Coronary artery (tissue), 2 donors: ENCODE measurements around the gene TBC1D2B.
"Not testable (repeated sequence)": the region's sequence is repeated elsewhere in the genome, so short reads cannot be mapped to it uniquely, and the experiment has no call there.

ENCODE experiments used
- DNase-seq: peaks from one replicate; pipeline ENCODE4 v3.0.0-alpha.2; 2017; ENCODE audit warnings: low spot score
- H3K27ac ChIP-seq, 2 donors: fragments of 200-600 bp; sonication (generic); one replicate each; pipeline ENCODE4 v1.5.1; 2016 to 2019
- H3K4me3 ChIP-seq: fragments of 200-600 bp; sonication (generic); 2 replicates; pipeline ENCODE4 v1.5.1; 2016; ENCODE audit warnings: mild to moderate bottlenecking, moderate library complexity
- TF ChIP-seq, protein P1 (sequence below): fragments of 200-600 bp; sonication (generic); IDR thresholded peaks from one replicate; pipeline ENCODE4 v1.5.1; 2019; ENCODE audit warnings: antibody characterized with exemption

Gene TBC1D2B

GRCh38 chr15:77983708-77984445 is 93.6 kb downstream of the TBC1D2B start:
- no peak for DNase-seq
- no peak overlapping the region for H3K27ac ChIP-seq
- no peak overlapping the region for H3K4me3 ChIP-seq
- TF ChIP-seq, protein P1, sequence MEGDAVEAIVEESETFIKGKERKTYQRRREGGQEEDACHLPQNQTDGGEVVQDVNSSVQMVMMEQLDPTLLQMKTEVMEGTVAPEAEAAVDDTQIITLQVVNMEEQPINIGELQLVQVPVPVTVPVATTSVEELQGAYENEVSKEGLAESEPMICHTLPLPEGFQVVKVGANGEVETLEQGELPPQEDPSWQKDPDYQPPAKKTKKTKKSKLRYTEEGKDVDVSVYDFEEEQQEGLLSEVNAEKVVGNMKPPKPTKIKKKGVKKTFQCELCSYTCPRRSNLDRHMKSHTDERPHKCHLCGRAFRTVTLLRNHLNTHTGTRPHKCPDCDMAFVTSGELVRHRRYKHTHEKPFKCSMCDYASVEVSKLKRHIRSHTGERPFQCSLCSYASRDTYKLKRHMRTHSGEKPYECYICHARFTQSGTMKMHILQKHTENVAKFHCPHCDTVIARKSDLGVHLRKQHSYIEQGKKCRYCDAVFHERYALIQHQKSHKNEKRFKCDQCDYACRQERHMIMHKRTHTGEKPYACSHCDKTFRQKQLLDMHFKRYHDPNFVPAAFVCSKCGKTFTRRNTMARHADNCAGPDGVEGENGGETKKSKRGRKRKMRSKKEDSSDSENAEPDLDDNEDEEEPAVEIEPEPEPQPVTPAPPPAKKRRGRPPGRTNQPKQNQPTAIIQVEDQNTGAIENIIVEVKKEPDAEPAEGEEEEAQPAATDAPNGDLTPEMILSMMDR: no peak

GRCh38 chr15:77983091-77983707 is 94.3 kb downstream of the TBC1D2B start:
- Histone ChIP-seq H3K4me3 (no peak overlapping the region), H3K27ac (no peak overlapping the region)
- TF ChIP-seq, protein P1: no peak
- no peak for DNase-seq

GRCh38 chr15:77982127-77982490 is 95.4 kb downstream of the TBC1D2B start:
- no peak overlapping the region for H3K27ac ChIP-seq
- TF ChIP-seq, protein P1: no peak
- H3K4me3 ChIP-seq: no peak overlapping the region
- DNase-seq: no peak

GRCh38 chr15:77981281-77982126 is 96.0 kb downstream of the TBC1D2B start:
- DNase-seq: no peak
- TF ChIP-seq, protein P1: no peak
- H3K4me3 ChIP-seq: no peak overlapping the region
- H3K27ac ChIP-seq: no peak overlapping the region

DNA sequence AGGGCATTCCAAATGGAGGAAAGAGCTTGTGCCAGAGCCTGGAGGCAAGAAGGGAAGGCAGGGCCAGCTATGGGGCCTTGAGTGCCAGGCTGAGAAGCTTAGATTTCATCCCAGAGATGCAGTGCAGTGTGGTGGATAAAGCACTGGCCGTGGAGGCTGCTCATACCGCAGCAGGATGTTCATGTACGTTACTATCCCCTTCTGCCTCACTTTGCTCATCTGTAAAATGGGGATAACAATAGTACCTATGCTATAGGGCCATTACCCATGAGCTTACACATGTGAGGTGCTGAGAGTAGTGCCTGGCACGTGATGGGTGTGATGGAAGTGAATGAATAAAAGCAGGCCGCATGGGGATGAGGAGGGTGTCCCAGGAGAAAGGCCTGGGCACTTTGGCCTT is 96.8 kb downstream of the TBC1D2B start:
- not testable (repeated sequence) for H3K27ac ChIP-seq, H3K4me3 ChIP-seq, DNase-seq

DNA sequence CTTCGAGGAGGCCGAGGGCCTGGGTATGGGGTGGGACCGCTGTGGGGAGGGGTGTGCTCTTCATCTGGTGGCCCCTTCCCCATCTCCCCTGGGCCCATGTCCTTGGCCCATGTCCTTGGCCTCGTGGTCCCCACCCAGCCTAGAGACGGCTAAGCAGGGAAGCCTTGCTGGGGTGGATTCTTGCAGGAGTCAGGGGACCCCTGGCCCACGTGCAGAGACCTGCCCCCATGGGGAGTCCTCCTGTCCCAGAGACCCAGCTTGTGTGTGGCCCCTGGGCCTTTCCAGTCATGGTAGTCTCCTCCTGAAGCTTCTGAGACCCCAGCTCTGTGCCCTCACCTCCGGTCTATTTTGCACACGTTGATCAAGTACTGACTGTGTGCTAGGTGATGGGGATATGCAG is 97.4 kb downstream of the TBC1D2B start:
- DNase-seq: no peak
- TF ChIP-seq, protein P1: no peak
- H3K4me3 ChIP-seq: no peak overlapping the region
- H3K27ac ChIP-seq: no peak overlapping the region

DNA sequence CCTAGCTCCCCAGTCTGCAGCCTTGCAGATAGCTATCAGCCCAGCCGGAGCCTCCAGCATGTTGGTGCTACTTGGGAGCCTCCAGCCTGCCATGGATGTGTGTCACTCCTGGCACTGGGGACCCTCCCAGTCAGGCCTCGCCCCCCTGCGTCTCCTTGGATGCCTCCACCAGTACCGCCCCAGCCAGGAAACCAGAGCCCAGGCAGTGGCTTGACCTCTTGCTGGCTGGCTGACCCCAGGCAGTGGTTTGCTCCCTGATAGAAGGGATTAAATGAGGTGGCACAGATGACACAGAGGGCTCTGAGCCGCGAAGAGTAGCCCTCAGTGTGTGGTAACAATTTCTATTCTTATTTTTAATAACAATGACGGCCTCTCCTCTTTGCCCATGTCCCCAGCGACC is 98.4 kb downstream of the TBC1D2B start:
- DNase-seq, H3K27ac ChIP-seq, H3K4me3 ChIP-seq: not testable (repeated sequence)

- H3K4me3 ChIP-seq, H3K27ac ChIP-seq, DNase-seq: not testable (repeated sequence)
These were observed 98.8 kb downstream of the TBC1D2B start for GRCh38 chr15:77978759-77979145.

DNA sequence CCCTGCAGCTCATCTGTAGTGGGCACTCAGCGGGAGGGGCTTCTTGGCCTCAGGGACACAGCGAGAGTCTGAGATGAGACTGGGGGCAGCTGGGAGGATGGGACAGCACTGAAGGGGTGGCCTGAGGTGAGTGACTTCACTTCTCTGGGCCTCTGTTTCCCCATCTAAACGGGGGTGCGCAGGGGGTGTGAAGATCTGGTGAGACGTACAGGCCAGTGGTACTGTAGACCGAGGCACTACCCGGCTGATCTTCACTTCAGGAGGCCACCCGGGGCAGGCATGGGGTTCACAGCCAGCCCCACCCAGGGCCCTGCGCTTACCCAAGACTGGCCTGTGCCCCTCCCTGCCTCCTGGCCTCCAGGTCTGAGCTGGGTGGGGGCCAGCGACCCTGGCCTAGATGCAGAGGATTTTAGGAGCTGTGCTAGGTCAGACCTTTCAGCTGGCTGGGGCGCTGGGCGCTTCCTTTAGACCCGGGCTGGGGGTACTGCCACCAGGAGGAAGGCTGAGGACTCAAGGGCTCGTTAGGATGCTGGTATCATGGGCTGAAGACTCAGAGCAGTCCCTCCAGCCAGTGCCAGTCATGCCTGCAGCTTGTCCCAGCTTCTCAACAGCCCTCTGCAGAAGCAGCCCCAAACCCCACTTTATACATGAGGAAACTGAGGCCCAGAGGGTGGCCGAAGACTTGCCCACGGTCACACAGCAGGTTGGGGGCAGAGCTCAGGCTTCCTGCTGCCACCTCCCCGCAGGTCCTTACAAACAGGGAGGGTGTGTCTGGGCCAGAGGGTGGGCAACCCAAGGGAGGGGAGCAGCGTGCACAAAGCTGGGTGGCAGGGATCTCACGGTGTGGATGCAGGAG is 99.4 kb downstream of the TBC1D2B start:
- H3K4me3 ChIP-seq, DNase-seq, H3K27ac ChIP-seq: not testable (repeated sequence)

GRCh38 chr15:77976760-77977525 is 100.6 kb downstream of the TBC1D2B start:
- not testable (repeated sequence) for H3K4me3 ChIP-seq, DNase-seq, H3K27ac ChIP-seq

- H3K27ac ChIP-seq, DNase-seq, H3K4me3 ChIP-seq: not testable (repeated sequence)
These were observed 101.4 kb downstream of the TBC1D2B start for GRCh38 chr15:77976095-77976450.
